Epithelial cell of proximal tubule (primary cell): ENCODE data around the gene SLC38A1. TPM values are rescaled to one million over a fixed set of nuclear protein-coding genes. Genes with fewer than 3 reads are reported as not detected.

Experiments used
- DNase-seq: peaks from one replicate; pipeline ENCODE4 v3.0.0-alpha.2; 2011; ENCODE audit warnings: low read depth
- H3K4me3 ChIP-seq: 2 replicates; pipeline ENCODE4 v1.5.1; 2011; ENCODE audit warnings: low read depth, mild to moderate bottlenecking, low read length
- total RNA-seq: library from RNA; depleted of rRNA; stranded (reverse); fragments of >200 nt; gene quantifications from 2 replicates; pipeline ENCODE4 v1.2.3, GENCODE V29; 2015
- TF ChIP-seq, protein P1 (sequence below): conservative IDR thresholded peaks from 2 replicates; pipeline ENCODE4 v1.5.1; 2012; ENCODE audit warnings: low read depth, mild to moderate bottlenecking, low read length

SLC38A1 gene
- total RNA-seq, 1 donor from 2014 or later = 73.1 TPM

- TF ChIP-seq, protein P1, sequence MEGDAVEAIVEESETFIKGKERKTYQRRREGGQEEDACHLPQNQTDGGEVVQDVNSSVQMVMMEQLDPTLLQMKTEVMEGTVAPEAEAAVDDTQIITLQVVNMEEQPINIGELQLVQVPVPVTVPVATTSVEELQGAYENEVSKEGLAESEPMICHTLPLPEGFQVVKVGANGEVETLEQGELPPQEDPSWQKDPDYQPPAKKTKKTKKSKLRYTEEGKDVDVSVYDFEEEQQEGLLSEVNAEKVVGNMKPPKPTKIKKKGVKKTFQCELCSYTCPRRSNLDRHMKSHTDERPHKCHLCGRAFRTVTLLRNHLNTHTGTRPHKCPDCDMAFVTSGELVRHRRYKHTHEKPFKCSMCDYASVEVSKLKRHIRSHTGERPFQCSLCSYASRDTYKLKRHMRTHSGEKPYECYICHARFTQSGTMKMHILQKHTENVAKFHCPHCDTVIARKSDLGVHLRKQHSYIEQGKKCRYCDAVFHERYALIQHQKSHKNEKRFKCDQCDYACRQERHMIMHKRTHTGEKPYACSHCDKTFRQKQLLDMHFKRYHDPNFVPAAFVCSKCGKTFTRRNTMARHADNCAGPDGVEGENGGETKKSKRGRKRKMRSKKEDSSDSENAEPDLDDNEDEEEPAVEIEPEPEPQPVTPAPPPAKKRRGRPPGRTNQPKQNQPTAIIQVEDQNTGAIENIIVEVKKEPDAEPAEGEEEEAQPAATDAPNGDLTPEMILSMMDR = no peak
- no peak for DNase-seq
- H3K4me3 ChIP-seq = no peak overlapping the region
Measured at GRCh38 chr12:46149079-46149464, 119.8 kb downstream of the SLC38A1 start.

DNA sequence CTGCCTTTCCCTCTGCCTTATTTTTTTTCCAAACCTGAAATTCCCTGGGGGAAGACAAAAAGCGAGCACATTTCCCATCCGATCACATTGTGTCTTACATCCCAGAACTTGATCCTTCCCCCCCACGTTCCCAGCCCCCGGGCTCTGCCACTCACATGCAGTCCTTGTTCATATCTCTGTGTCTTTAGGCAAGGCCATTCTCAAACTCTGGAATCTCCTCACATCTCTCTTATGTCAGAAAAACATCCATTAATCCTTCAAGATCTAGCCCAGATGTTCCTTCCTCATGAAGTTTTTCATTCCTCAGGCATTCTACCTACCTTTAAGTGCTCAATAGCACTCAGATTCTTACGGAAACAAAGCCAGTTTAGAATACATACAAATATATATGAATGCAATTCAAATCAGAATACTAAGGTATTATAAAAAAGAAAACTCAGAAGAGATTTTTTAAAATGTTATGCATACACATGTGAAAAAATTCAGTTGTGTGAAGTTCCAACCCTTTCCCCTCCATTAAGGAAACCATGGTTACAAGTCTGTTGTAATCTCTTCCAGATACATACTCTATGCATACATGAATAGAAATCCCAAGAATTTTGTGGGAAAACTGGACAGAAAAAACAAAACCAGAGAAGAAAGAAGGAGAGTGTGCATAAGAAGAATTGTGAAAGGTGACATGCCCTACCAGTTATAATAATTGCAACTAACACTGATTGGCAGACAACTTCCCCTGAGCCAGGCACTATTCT lies 120.3 kb downstream of the SLC38A1 start:
- TF ChIP-seq, protein P1 = no peak
- DNase-seq = no peak
- H3K4me3 ChIP-seq = no peak overlapping the region

GRCh38 chr12:46147144-46147543 lies 121.7 kb downstream of the SLC38A1 start:
- no peak for DNase-seq
- no peak overlapping the region for H3K4me3 ChIP-seq
- TF ChIP-seq, protein P1 = no peak

- DNase-seq = no peak
- TF ChIP-seq, protein P1 = no peak
- H3K4me3 ChIP-seq = no peak overlapping the region
Measured at GRCh38 chr12:46145881-46146280, 123.0 kb downstream of the SLC38A1 start.

DNA sequence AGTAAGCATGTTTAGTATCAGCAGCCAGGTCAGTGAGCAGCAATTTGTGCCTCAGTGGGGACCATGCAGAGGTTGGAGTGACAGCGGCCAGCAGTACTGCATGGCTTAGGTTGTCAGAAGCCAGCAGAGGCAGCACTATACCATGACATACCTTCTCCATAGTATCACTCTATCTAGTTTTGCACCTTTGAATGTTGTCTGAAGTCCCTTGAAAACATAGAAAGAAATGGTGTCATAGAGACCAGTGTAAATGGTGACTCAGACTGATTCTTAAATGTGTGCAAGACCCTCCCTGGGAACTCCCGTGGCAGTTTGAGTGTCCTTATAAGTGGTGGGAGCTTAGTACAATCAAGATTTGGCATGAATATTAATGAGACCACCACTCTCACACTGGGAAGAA lies 124.4 kb downstream of the SLC38A1 start:
- DNase-seq = no peak
- H3K4me3 ChIP-seq = no peak overlapping the region
- TF ChIP-seq, protein P1 = no peak

DNA sequence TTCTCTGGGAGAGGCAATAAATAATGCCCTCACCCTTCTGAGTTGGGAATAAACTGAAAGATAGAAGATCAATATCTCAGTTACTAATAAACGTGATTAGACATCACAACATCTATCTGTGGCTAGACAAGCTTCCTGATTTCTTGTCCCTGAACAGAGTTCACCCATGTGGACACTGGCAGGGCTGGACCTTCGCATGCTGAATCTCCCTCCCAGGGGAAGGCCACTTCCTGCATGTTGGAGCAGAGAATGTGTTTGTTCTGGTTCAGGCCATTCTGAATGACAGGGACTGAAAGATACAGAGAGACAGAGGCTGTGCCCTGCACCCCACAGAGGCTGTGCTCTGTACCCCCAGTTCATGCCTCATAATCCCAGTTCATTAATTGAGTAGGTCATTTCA lies 132.6 kb downstream of the SLC38A1 start:
- H3K4me3 ChIP-seq = no peak overlapping the region
- TF ChIP-seq, protein P1 = no peak
- no peak for DNase-seq

DNA sequence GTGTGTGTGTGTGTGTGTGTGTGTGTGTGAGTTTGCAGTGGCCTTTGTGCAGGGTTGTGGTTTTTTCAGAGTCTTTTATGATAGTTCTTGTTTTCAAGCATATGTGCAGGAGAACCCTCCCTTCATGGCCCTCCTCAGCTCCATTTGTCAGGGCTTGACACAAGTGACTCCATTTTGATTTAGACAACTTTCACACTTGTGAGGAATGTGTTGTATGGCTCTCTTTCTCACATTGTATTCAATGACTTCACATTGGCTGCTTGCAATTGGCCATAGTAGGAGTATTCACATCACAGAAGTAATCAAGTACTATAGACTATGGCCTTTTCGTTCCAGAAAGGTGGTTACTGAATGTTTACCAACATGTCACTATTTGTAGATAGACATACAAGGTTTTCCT lies 133.1 kb downstream of the SLC38A1 start:
- TF ChIP-seq, protein P1 = no peak
- DNase-seq = no peak
- H3K4me3 ChIP-seq = no peak overlapping the region
